Stomach (tissue), 4 donors: Measurements from ENCODE around the gene DYNC1H1.

Source experiments
- EP300 ChIP-seq: sonication (generic); formaldehyde crosslinking; IDR thresholded peaks from one replicate; pipeline ENCODE4 v1.6.1; 2017; ENCODE audit warnings: antibody characterized with exemption
- POLR2A ChIP-seq, 4 donors: fragments of 450-650 bp; IDR thresholded peaks; one replicate each; pipeline ENCODE4 v1.6.1; 2016; ENCODE audit warnings: antibody characterized with exemption in 4 of 4, control low read depth in 2 of 4, mild to moderate bottlenecking in 1 of 4, moderate library complexity in 1 of 4
- POLR2AphosphoS5 ChIP-seq, 3 donors: sonication (generic); formaldehyde crosslinking; IDR thresholded peaks; one replicate each; pipeline ENCODE4 v1.6.1; 2016; ENCODE audit warnings: antibody characterized with exemption in 3 of 3
- TF ChIP-seq, protein P1 (sequence below), 7 experiments: fragments of 450-650 bp in 4 of 7; fragments of 200-600 bp in 3 of 7; sonication (generic) in 3 of 7; IDR thresholded peaks; one replicate each; pipeline ENCODE4 v1.5.1; 2016 to 2019; ENCODE audit warnings: antibody characterized with exemption in 7 of 7, control low read depth in 2 of 7, mild to moderate bottlenecking in 1 of 7

DNA sequence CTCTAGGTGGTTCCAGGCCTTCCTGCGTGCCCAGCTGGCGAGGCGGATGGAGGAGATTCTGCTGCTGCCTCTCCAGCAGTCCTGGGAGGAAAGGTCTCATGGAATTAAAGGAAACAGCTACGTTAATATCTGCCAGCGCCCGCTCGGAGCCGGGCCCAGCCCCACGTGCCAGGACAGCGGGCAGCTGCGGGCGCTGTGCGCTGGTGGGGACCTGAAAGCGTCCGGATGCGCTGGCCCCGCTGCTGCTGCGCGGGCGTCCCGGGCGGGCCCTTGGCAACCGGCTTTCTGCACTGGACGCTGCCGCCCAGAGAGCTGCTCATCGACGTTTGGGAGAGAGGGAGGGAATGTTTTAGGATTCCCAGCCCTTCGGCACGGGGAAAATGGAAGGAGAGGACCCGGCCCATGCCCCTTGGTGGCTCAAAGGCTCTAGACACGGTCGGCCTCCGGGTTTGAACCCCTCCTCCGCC lies 8.6 kb upstream of the DYNC1H1 start:
- TF ChIP-seq, protein P1, sequence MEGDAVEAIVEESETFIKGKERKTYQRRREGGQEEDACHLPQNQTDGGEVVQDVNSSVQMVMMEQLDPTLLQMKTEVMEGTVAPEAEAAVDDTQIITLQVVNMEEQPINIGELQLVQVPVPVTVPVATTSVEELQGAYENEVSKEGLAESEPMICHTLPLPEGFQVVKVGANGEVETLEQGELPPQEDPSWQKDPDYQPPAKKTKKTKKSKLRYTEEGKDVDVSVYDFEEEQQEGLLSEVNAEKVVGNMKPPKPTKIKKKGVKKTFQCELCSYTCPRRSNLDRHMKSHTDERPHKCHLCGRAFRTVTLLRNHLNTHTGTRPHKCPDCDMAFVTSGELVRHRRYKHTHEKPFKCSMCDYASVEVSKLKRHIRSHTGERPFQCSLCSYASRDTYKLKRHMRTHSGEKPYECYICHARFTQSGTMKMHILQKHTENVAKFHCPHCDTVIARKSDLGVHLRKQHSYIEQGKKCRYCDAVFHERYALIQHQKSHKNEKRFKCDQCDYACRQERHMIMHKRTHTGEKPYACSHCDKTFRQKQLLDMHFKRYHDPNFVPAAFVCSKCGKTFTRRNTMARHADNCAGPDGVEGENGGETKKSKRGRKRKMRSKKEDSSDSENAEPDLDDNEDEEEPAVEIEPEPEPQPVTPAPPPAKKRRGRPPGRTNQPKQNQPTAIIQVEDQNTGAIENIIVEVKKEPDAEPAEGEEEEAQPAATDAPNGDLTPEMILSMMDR (IDR thresholded peaks at IDR 0.05), result no peak
- TF ChIP-seq POLR2A (IDR thresholded peaks at IDR 0.05), result no peak
- no peak for TF ChIP-seq POLR2AphosphoS5 (IDR thresholded peaks at IDR 0.05)
- TF ChIP-seq EP300, result no peak
